NCI-H2196 treated with DMSO at 0.1 percent for 48 hours (cell line): ENCODE results near the gene TADA3.

Experiments used
- DNase-seq: peaks from one replicate; lab custom pipeline; 2025; ENCODE audit not compliant: unreplicated experiment; lab: John Stamatoyannopoulos, UW

Gene TADA3

GRCh38 chr3:9792405-9793160 lies at the start of gene TADA3, which contains the start of gene ARPC4:
TADA3 (minus strand) TSS chr3:9792473; CDS start chr3:9791466, 1,007 bp downstream.
ARPC4 (plus strand) TSS chr3:9793082; CDS start chr3:9793122, 40 bp downstream.
- peak; percentile 74 for DNase-seq

- DNase-seq = no peak
Measured at GRCh38 chr3:9841015-9841414, 48.7 kb upstream of the TADA3 start.

GRCh38 chr3:9838856-9839255 lies 46.6 kb upstream of the TADA3 start:
- no peak for DNase-seq

- DNase-seq = no peak
Measured at GRCh38 chr3:9837701-9838582, 45.7 kb upstream of the TADA3 start.

- no peak for DNase-seq
Measured at GRCh38 chr3:9834520-9835380, 42.5 kb upstream of the TADA3 start.

GRCh38 chr3:9833078-9833477 lies 40.8 kb upstream of the TADA3 start:
- DNase-seq = no peak

- DNase-seq = no peak
Measured at GRCh38 chr3:9831253-9831652, 39.0 kb upstream of the TADA3 start.

GRCh38 chr3:9828801-9829755 lies 36.8 kb upstream of the TADA3 start:
- DNase-seq = no peak

GRCh38 chr3:9826815-9827573 lies 34.7 kb upstream of the TADA3 start:
- no peak for DNase-seq

GRCh38 chr3:9825451-9826040 lies 33.3 kb upstream of the TADA3 start:
- no peak for DNase-seq

- DNase-seq = no peak
Measured at GRCh38 chr3:9820946-9821345, 28.7 kb upstream of the TADA3 start.

- no peak for DNase-seq
Measured at GRCh38 chr3:9820543-9820942, 28.3 kb upstream of the TADA3 start.

GRCh38 chr3:9818666-9819335 lies 26.5 kb upstream of the TADA3 start:
- DNase-seq = no peak

- DNase-seq = no peak
Measured at GRCh38 chr3:9817436-9817835, 25.2 kb upstream of the TADA3 start.

GRCh38 chr3:9815986-9816385 lies 23.7 kb upstream of the TADA3 start:
- DNase-seq = no peak

GRCh38 chr3:9812870-9813483 lies 20.7 kb upstream of the TADA3 start:
- no peak for DNase-seq

GRCh38 chr3:9810846-9811245 lies 18.6 kb upstream of the TADA3 start:
- DNase-seq = no peak

- no peak for DNase-seq
Measured at GRCh38 chr3:9810433-9810770, 18.1 kb upstream of the TADA3 start.
